DMS153 treated with DMSO at 0.1 percent for 48 hours (cell line): Measurements from ENCODE around the gene RASA3.

ENCODE experiments used
- DNase-seq: peaks from one replicate; lab custom pipeline; 2025; ENCODE audit not compliant: unreplicated experiment; lab: John Stamatoyannopoulos, UW

The RASA3 gene

DNA sequence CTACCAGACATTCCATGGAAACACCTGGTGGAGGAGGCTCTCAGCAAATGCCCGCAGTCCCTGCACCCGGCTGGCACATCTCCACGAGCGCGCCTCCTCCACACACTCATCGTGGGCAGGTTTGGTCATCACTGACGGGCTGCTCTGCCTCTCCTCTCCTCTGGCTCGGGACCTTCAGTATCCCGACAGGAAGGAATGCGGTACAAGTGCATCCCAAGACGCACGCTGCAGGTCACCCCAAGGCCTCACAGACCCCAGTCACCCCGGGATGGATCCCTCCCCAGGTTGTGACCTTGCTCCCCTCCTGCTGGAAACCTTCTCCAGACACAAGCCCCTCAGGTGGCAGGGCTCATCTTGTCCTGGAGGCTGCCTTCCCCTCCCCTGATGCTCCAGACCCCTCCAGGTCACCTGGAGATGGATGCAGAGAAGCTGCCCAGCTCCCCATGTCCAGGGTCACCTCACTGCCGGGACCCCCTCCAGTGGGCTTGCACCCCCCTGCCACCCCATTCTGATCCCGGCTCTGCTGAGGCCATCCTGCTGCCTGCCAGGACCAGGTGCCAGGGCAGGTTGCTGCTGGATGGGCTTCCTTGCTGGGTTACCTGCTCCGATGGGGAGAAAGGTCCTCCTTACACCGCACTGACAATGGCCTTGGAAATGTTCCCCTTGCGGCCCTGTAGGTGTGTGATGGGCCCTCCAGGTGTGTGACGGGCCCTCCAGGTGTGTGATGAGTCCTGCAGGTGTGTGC lies 188.4 kb downstream of the RASA3 start:
- no peak for DNase-seq

DNA sequence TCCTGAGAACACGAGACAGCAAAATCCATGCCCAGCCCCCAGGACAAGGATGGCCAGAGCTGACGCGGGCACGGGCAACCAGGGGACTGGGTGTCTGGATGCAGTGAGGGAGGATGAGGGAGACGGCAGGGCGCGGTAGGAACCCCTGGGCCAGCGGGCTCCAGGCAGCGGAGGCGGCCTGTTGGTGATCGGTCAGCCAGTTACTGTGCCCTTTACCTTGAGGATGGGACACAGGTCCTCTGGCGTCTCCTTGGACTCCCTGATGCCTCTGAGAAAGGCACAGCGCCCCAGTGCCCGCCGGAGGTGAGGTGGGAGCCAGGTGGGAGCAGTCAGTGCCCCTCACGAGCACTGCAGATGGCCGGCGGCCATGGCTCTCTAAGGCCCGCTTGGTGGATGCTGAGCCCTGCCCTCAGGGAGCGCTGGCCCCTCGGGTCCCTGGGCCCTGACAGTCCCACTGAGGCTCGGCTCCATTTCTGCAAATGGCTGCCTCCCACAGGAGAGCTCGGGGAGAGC lies 189.8 kb downstream of the RASA3 start:
- DNase-seq: no peak

DNA sequence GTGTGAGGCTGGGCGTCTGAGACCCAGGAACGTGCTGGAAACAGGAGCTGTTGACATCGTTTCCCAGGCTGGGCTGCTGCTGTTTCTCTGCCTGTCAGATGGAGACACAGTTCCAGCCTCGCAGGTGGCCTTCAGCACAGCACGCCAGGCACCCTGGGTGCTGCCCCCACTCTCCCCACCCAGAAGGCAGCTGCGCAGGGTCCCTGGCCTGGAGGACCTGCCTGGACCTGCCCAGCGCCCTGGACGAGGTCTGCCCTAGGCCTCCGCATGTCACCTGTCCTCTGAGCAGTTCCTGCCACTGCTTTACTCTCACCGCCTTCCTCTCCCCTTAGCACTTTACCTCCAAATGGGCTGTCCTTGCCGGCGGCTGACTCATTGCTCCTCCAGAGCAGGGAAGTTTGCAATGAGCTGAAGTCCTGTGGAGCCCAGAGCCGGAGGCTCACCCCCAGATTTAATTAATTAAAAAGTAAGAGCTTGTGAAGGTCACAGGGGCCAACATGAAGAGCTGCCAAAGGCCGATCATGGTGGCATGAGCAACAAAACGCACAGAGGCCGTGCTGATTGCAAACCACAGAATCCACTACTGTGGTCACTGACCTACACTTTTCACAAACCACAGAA lies 190.7 kb downstream of the RASA3 start:
- peak; percentile 64 for DNase-seq

DNA sequence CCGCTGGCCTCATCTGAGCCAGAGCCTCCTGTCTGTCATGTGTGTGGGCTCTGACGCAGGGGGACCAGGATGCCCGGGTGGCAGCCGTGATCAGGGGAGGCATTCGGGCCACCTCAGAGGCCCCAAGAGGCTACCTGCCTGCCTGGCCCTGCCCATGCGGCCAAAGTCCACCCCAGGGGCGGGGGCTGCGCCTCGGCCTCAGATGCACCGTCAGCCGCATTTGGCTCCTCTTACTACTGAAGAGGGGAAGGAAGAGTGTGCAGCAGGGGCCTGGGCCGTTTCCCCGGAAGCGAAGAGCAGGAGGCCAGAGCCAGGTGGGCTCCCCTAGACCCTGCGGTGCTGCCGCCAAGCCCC lies 192.5 kb downstream of the RASA3 start:
- no peak for DNase-seq

DNA sequence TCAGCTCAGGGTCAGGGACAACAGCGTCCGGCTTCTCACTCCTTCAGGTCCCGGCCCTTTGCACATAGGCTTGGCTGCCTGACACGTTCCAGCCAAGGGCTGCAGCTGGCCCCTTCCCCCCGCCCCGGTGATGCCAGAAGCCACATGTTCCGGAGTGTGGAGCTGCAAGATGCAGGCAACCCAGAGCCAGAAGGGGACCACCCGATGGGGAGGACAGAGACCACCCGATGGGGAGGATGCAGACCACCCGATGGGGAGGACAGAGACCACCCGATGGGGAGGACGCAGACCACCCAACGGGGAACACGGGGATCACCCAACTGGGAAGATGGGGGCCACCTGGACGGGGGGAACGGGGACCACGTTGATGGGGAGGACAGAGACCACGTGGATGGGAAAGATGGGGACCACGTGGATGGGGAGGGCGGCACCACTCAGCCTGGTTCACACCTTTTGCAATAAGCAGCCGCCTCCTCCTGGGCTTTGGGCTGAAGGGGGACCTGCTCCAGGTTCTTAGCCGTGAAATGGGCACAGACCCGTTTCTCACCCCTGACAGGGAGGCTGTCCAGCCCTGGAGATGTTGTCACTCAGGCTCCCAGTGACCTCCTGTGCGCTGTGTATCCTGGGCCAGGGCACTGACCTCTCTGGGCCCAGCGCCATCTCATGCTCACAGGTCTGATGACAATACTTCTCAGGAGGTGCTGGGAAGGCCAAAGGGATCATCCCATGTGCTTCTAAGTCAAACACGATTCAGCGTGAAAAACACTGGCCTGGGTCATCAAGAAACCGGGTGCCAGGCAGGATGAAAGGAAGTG lies 193.1 kb downstream of the RASA3 start:
- no peak for DNase-seq

DNA sequence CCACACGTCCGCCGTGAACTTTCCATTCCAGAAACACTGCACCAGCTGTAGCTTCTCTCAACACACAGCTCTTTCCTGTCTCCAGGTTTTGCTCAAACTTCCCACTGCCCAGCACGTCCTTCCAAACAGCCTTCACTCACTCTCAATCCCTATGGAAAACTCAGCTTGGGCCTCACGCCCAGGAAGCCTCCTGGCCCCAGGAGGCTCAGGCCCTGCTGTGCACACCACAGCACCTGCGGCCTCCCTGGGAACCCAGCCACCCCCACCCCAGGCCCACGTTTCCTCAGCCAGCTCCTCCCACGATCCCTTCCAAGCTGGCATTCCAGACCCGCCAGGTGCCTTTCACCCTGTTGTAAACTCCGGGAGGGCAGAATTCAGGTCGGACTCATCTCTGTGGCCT lies 193.7 kb downstream of the RASA3 start:
- peak; percentile 38 for DNase-seq

DNA sequence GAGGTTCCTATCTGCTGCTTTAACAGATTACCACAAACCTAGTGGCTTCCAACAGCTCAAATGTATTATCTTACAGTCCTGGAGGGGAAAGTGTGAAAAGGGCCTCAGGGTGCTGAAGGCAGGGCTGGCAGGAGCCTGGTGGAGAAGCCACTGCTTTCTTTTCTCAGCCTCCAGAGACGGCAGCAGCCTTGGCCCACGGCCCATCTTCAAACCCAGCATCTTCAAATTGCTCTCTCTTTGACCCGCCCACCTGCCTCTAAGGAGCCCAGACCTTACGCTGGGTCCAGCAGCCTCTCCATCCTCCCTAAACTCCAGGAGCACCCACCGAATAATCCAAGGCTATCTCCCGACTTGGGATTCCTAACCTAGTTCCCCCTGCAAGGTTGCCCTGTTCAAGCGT lies 194.2 kb downstream of the RASA3 start:
- DNase-seq: no peak

DNA sequence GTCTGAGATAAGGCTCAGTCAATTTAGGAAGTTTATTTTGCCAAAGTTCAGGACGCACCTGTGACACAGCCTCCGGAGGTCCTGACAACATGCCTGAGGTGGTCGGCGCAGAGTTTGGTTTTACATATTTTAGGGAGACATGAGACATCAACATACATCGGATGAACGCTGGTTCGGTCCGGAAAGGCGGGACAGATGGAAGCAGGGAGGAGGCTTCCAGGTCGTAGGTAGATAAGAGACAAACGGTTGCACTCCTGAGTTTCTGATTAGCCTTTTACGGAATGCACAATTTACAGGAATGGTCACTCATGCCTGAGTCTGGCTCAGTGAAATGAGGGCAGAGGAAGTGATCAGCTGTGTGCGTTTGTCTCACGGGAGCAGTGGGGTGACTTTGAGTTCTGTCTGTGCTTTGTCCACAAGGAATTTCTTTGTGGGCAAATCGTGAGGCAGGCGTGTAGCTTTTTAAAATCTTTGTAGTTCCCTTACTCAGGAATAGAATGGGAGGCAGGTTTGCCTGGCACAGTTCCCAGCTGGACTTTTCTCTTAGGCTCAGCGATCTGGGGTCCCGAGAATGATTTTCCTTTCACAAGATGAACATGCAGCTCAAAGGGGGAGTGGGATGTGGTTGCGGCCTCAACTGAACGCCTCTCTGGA lies 194.8 kb downstream of the RASA3 start:
- no peak for DNase-seq

DNA sequence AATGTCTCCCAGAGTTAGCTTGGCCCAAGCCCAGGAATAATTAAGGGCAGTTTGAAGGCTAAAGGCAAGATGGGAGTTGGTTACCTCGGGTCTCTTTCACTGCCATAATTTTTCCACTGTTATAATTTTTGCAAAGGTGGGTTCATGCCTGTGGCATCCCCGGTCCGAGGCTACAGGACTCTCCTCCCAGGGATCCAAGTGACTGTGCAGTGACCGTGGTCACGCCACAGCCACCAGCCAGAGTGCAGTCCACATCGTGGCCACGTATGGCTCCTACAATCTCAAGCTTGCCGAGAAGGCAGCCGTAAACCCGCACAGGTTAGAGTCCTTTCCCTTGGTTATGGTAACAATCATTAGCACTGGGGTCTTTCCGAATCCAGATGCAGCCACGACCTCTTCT lies 195.3 kb downstream of the RASA3 start:
- no peak for DNase-seq

DNA sequence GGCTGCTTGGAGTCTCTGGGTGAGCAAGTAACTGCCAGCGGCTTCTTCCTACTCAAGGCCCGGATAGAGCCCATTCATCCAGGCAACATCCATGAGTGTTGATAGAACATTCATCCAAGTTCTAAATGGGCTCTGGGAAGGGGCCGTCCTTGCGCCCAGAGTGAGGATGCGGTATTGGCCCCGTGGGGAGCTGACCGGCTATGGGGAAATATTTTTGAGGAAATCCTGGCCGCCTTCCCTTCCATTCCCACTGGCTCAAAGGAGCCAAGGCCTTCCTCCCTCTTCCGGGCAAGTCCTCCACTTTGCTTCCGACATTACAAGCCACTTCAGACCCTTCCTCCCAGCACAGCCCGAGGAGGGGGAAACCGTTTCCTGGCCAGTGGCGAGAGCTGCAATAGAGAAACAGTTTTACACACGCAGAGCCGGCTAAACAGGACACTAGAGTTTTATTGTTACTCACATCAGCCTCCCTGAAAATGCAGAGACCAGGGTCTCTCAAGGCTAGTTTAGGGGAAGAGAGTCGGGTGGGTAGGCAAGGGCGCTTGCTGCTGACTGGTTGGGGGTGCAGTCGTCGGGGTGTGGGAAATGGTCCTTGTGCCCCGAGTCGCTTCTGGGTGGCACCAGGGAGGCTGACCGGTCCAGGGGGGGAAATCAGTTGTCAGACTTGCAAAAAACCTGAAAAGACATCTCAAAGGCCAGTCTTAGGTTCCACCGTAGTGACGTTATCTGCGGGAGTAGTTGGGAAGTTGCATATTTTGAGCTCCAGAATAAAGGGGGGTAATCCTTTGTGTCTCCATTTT lies 196.1 kb downstream of the RASA3 start:
- no peak for DNase-seq

DNA sequence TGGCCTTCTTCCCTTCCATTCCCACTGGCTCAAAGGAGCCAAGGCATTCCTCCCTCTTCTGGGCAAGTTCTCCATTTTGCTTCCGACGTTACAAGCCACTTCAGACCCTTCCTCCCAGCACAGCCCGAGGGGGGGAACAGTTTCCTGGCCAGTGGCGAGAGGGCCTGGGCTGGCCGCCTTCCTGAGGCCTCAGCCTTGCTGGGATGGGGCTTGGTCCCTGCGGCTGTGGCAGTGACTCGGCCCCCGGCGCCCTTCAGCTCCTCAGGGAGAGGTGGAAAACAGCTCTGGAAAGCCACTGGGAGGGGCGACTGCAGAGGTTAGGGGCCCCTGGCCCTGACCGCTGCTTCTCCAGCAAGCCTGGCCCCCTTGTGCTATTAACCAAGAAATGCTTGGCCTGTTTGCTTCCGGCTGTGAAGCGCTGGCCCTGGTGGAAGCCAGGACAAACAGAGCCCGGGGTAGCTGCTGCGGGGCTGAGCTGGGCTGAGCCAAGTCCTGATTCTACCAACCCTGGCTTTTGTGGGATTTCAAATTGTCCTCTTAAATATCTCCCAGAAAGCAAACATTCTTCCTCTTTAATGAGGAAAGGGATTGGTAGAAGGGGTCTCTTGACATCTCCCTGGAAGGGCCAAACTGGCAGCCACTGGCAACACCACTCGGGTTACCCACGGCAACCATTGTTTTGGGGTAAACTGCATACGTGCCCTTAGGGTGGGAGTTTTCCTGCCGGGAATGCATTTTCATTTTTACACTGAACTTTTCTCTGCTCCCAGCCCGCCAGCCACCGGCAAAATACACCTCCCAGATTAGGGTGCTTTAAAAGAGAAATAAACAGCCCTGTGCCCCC lies 197.2 kb downstream of the RASA3 start:
- no peak for DNase-seq

DNA sequence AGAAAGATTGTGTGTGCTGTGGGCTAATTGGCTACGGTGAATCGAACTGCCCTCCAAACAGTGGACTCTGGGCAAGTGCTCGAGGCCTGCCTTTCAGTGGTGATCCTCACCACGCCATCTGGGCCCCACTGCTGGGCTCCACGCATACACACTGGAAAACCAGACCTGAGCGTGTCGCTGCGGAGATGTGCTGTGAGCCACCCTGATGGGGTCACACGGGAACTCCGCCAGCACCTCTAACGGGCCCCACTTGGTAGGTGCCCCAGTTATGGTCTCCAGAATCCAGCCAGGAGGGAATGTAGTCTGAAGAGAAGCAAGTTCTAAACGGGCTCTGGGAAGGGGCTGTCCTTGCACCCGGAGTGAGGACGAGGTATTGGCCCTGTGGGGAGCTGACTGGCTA lies 197.8 kb downstream of the RASA3 start:
- no peak for DNase-seq

DNA sequence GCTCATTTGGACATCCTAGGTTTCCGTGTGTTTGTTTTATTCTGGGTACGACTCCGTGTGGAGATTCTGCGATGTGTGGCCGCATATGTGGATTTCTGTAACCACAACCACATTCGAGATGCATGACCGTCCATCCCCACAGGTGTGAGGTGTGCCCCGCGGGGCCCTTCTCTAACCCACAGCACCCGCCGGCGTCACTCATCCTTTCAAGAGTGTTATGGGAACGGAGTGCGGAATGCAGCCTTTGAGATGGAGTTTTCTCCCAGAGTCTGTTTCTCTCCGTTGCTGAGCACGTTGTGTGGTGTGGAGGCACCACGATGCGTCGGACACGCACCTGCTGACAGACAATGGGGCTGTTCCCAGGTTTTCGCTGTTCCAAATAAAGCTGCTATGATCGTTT lies 198.5 kb downstream of the RASA3 start:
- DNase-seq: no peak

DNA sequence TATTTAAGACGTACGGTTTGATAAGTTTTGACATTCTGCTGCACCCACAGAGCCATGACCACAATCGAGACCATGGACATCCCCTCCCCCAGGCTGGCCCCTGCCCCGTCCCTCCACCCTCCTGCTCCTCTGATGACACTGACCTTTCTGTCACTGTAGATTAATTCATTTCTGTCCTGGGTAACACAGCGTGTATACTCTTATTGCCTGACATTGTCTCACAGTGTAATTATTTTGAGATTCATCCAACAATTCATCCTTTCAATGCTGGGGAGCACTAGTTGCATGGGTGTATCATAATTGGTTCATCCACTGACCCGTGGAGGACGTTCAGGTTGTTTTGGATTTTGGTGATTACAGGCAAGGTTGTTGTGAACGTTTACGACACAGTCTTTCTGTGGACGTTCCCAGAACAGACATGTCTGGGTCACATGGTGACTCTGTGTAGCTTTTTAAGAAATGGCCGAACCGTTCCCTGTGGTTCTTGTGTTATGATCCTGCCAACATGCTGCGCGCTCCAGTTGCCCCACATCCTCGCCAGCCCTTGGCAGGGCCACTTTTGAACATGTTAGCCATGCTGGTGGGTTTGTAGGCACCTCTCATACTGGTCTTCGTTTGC lies 200.5 kb downstream of the RASA3 start:
- no peak for DNase-seq

DNA sequence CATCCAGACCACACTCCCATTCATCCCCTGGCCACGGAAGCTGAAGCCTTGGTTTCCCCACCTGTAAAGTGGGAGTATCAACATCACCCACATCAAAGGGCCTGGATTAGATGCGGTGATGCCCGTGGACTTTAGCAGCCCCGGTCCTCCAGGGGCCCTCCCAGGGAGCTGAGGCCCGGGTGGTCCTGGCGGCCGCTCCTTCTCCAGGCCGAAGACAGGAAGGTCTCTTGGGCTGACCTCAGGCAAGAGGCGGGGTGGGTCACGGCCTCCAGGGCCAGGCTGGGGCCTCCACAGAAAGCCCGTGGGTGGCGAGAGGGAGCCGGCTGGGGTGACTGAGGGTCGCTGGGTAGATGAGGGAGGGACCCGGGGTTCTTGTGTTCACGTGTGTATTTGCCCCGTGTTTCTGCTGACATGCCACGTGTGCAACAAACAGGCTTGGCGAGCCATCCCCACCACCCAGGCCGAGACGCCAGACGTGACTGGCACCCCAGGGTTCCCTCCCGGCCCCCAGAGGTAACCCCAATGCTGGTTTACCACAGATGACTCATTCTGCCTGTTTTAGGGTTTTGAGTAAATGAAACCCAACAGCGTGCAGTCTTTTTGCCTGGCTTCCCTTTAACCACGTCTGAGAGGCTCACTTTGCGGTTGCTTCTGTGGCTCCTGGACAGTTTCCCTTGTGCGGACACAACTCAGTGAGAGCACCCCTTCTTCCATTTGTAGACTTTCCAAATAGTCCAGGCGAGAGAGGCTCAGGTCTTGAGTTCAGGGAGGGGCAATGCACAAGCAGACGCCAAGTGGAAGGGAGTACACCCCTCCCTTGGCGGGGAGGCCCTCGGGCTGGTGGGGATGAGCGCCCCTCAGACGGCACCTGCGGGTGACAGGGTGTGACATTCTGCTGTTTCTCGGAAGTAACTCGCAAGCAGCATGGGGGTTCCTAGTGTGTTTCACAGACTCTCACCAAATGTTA lies 201.5 kb downstream of the RASA3 start:
- no peak for DNase-seq

DNA sequence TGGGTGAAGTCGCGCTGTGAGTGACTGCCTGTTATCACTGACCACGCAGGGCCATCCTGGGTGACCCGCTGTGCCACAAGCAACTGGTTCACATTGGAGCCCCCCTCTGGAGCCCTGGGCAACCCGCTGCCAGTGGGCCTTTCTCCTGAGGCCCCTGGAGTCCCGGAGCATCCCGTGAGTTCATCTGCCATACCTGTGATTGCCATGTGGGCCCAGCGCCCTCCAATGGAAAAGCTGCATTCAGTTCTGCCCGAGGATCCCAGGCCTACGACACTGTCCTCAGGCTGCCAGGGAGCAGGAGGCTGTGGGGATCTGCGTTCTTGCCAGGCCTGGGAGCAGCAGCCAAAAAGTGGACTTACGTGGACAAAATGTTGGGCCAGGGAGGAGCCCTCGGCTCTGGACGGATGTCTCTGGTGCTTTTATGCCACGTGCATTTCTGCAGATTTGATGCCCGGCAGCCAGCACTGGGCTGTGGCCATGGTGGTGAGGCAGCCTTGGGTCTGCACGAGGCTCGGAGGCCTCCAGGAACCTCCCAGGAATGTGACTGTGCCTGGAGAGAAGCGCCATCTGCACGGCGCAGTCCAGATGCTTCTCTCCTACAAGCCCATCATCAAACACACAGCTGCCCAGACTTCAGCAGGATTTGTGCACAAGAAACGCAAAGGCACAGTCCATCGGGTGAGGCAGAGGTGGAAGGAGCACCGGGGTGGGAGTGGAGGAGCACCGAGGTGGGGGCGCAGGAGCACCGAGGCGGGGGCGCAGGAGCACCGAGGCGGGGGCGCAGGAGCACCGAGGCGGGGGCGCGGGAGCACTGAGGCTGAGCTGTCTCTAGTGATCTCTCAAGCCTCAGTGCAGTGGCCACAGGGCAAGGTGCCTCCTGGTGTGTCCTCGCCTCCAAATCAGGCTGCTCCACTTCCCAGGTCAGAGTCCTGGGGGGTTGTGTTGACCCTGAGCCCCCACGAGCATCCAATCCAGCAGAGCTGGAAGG lies 202.5 kb downstream of the RASA3 start:
- DNase-seq: no peak
